K562 (cell line): ENCODE results near the gene CDPF1. TPM values are rescaled to one million over a fixed set of nuclear protein-coding genes. Genes with fewer than 3 reads are reported as not detected.
A peak's percentile ranks its signal among the peaks of the same experiment; 100 is the strongest.

Source experiments
- CBFA2T2 ChIP-seq: fragments of 450-650 bp; conservative IDR thresholded peaks from 2 replicates; pipeline ENCODE4 v1.6.1; 2017; ENCODE audit warnings: mild to moderate bottlenecking
- CEBPG ChIP-seq, 3 experiments: fragments of 200-800 bp in 1 of 3; sonication (Bioruptor generic) in 1 of 3; sonication (generic) in 1 of 3; formaldehyde crosslinking in 1 of 3; IDR thresholded peaks in 2 of 3; conservative IDR thresholded peaks in 1 of 3; 2 replicates each; pipeline versions ENCODE4 v1.6.1 to v1.8.0; 2016 to 2022; ENCODE audit warnings: missing compliant biosample characterization in 2 of 3, missing genetic modification characterization in 2 of 3, mild to moderate bottlenecking in 1 of 3, missing genetic modification reagents in 1 of 3
- E2F6 ChIP-seq, 2 experiments: IDR thresholded peaks; 2 replicates each; pipeline ENCODE4 v1.6.1; 2011; ENCODE audit warnings: borderline replicate concordance in 1 of 2, control low read depth in 1 of 2, low read depth in 1 of 2, low read length in 1 of 2, mild to moderate bottlenecking in 1 of 2, mixed read lengths in 1 of 2, moderate library complexity in 1 of 2; ENCODE audit not compliant: insufficient read depth in 1 of 2, insufficient read length in 1 of 2, poor library complexity in 1 of 2, severe bottlenecking in 1 of 2; ENCODE audit errors: extremely low read depth in 1 of 2
- FOXA3 ChIP-seq, 2 experiments: fragments of 450-650 bp in 1 of 2; sonication (generic) in 1 of 2; formaldehyde crosslinking; IDR thresholded peaks in 1 of 2; conservative IDR thresholded peaks in 1 of 2; 2 replicates each; pipeline versions ENCODE4 v1.4.0 to v1.8.0; 2020 to 2022; ENCODE audit warnings: mild to moderate bottlenecking in 2 of 2, missing genetic modification reagents in 1 of 2
- FOXP1 ChIP-seq: sonication (generic); formaldehyde crosslinking; IDR thresholded peaks from 2 replicates; pipeline ENCODE4 v1.8.0; 2022; ENCODE audit warnings: mild to moderate bottlenecking, missing genetic modification reagents
- GATA2 ChIP-seq: sonication (generic); formaldehyde crosslinking; IDR thresholded peaks from 2 replicates; pipeline ENCODE4 v1.4.0; 2020; ENCODE audit warnings: mild to moderate bottlenecking, missing genetic modification reagents
- HNRNPUL1 ChIP-seq: fragments of 200-400 bp; formaldehyde crosslinking; IDR thresholded peaks from 2 replicates; pipeline ENCODE4 v1.6.1; 2017; ENCODE audit warnings: low read length
- JUND ChIP-seq, 2 experiments: IDR thresholded peaks; 2 replicates in 1 of 2; 3 replicates in 1 of 2; pipeline ENCODE4 v1.6.1; 2011; ENCODE audit warnings: borderline replicate concordance in 2 of 2, low read depth in 2 of 2, low read length in 2 of 2, improper control_type of control experiment in 1 of 2, missing biosample characterization in 1 of 2, missing genetic modification characterization in 1 of 2, missing genetic modification reagents in 1 of 2
- MBD2 ChIP-seq: sonication (generic); IDR thresholded peaks from 2 replicates; pipeline ENCODE4 v1.6.1; 2016; ENCODE audit warnings: low read depth, borderline replicate concordance
- MEIS2 ChIP-seq: fragments of 450-650 bp; IDR thresholded peaks from 2 replicates; pipeline ENCODE4 v1.6.1; 2014; ENCODE audit warnings: mild to moderate bottlenecking; ENCODE audit not compliant: partially characterized antibody
- PCBP2 ChIP-seq: fragments of 200-400 bp; formaldehyde crosslinking; IDR thresholded peaks from 2 replicates; pipeline ENCODE4 v1.6.1; 2018; ENCODE audit warnings: low read length, low read depth, mild to moderate bottlenecking, moderate library complexity; ENCODE audit not compliant: poor library complexity, severe bottlenecking
- PHB2 ChIP-seq: fragments of 450-650 bp; IDR thresholded peaks from 2 replicates; pipeline ENCODE4 v1.6.1; 2017; ENCODE audit warnings: low read depth
- PPARD ChIP-seq: fragments of 250-450 bp; sonication (Bioruptor Pico); IDR thresholded peaks from 2 replicates; pipeline ENCODE4 v1.8.0; 2022; ENCODE audit warnings: inconsistent platforms, mild to moderate bottlenecking, moderate library complexity
- SMARCE1 ChIP-seq: fragments of 450-650 bp; IDR thresholded peaks from 2 replicates; pipeline ENCODE4 v1.7.1; 2016; ENCODE audit warnings: mild to moderate bottlenecking
- SPI1 ChIP-seq: IDR thresholded peaks from 2 replicates; pipeline ENCODE4 v1.6.1; 2011; ENCODE audit warnings: low read depth, low read length, control low read depth, borderline replicate concordance
- SRSF3 ChIP-seq: fragments of 200-400 bp; formaldehyde crosslinking; IDR thresholded peaks from 2 replicates; pipeline ENCODE4 v1.6.1; 2016; ENCODE audit warnings: mild to moderate bottlenecking, low read length, moderate library complexity; ENCODE audit not compliant: insufficient read depth
- YBX1 ChIP-seq: fragments of 450-650 bp; IDR thresholded peaks from 2 replicates; pipeline ENCODE4 v1.7.1; 2016; ENCODE audit warnings: mild to moderate bottlenecking
- ZNF280A ChIP-seq: fragments of 450-650 bp; IDR thresholded peaks from 2 replicates; pipeline ENCODE4 v1.6.1; 2018; ENCODE audit warnings: mild to moderate bottlenecking, low read depth; ENCODE audit not compliant: partially characterized antibody
- polyA plus RNA-seq, 8 experiments: library from polyadenylated mRNA; depleted of rRNA in 4 of 8; stranded (reverse) in 5 of 8; unstranded in 3 of 8; fragments of >200 nt; fragmentation: Nextera tagmentation in 2 of 8; fragmentation: Illumina TruSeq in 1 of 8; extraction: Ambion mirVana in 2 of 8; extraction: Trizol in 1 of 8; gene quantifications; 2 replicates each; pipeline versions ENCODE4 v1.2.1 to v1.2.3, GENCODE V29; 2011 to 2014; ENCODE audit warnings: inconsistent platforms in 1 of 8, missing spikeins in 1 of 8
- total RNA-seq, 7 experiments: library from RNA; depleted of rRNA in 6 of 7; stranded (reverse); fragments of >200 nt in 6 of 7; fragmentation: Illumina TruSeq in 2 of 7; extraction: Trizol in 2 of 7; gene quantifications; 2 replicates each; pipeline versions ENCODE4 v1.2.1 to v1.2.3, GENCODE V29; 2011 to 2021; ENCODE audit warnings: low replicate concordance in 1 of 7
- TF ChIP-seq, protein P1 (sequence below): fragments of 200-800 bp; sonication (Bioruptor generic); IDR thresholded peaks from 2 replicates; pipeline ENCODE4 v1.6.1; 2016; ENCODE audit warnings: missing genetic modification characterization, missing compliant biosample characterization

Gene CDPF1
- total and polyA plus RNA-seq, 9 of the 15 experiments (the other 6 are each of a cell fraction or from before 2014, with no cell fraction given), result 0.84 to 19.5 (median 9.1) TPM

- TF ChIP-seq PCBP2 (no peak), HNRNPUL1 (no peak), E2F6 (IDR thresholded peaks at IDR 0.05; ENCODE audit: borderline replicate concordance in 1 of 2, extremely low read depth in 1 of 2, insufficient read depth in 1 of 2, insufficient read length in 1 of 2, low read depth in 1 of 2, low read length in 1 of 2, poor library complexity in 1 of 2, severe bottlenecking in 1 of 2) (peak in 1 of 2 experiments; percentile 9), MBD2 (no peak), CEBPG (CRISPR knock-in tag; IDR thresholded peaks at IDR 0.05) (no peak), CEBPG (tag; conservative IDR thresholded peaks at IDR 0.05 in 1 of 2, IDR thresholded peaks at IDR 0.05 in 1 of 2) (no peak), SRSF3 (no peak), SMARCE1 (peak; percentile 24; the same call in 1 of the 2 replicates), SPI1 (no peak), CBFA2T2 (no peak), FOXA3 (CRISPR knock-in tag; conservative IDR thresholded peaks at IDR 0.05 in 1 of 2, IDR thresholded peaks at IDR 0.05 in 1 of 2) (peak in 1 of 2 experiments; percentile 81; a peak in 2 of 4 replicates), MEIS2 (peak; percentile 64), PHB2 (no peak), ZNF280A (no peak), GATA2 (CRISPR knock-in tag) (peak; percentile 45; the same call in 1 of the 2 replicates), FOXP1 (CRISPR knock-in tag) (no peak), YBX1 (no peak), PPARD (CRISPR knock-in tag) (no peak), JUND (IDR thresholded peaks at IDR 0.05; ENCODE audit: borderline replicate concordance, low read depth, low read length) (0 out of 2 replicates have a peak, but pooled peaks have one; percentile 41), JUND (tag; IDR thresholded peaks at IDR 0.05; ENCODE audit: borderline replicate concordance, low read depth, low read length) (no peak; the same call in 2 of the 3 replicates)
- TF ChIP-seq, protein P1, sequence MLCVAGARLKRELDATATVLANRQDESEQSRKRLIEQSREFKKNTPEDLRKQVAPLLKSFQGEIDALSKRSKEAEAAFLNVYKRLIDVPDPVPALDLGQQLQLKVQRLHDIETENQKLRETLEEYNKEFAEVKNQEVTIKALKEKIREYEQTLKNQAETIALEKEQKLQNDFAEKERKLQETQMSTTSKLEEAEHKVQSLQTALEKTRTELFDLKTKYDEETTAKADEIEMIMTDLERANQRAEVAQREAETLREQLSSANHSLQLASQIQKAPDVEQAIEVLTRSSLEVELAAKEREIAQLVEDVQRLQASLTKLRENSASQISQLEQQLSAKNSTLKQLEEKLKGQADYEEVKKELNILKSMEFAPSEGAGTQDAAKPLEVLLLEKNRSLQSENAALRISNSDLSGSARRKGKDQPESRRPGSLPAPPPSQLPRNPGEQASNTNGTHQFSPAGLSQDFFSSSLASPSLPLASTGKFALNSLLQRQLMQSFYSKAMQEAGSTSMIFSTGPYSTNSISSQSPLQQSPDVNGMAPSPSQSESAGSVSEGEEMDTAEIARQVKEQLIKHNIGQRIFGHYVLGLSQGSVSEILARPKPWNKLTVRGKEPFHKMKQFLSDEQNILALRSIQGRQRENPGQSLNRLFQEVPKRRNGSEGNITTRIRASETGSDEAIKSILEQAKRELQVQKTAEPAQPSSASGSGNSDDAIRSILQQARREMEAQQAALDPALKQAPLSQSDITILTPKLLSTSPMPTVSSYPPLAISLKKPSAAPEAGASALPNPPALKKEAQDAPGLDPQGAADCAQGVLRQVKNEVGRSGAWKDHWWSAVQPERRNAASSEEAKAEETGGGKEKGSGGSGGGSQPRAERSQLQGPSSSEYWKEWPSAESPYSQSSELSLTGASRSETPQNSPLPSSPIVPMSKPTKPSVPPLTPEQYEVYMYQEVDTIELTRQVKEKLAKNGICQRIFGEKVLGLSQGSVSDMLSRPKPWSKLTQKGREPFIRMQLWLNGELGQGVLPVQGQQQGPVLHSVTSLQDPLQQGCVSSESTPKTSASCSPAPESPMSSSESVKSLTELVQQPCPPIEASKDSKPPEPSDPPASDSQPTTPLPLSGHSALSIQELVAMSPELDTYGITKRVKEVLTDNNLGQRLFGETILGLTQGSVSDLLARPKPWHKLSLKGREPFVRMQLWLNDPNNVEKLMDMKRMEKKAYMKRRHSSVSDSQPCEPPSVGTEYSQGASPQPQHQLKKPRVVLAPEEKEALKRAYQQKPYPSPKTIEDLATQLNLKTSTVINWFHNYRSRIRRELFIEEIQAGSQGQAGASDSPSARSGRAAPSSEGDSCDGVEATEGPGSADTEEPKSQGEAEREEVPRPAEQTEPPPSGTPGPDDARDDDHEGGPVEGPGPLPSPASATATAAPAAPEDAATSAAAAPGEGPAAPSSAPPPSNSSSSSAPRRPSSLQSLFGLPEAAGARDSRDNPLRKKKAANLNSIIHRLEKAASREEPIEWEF (CRISPR knock-in tag), result no peak
Observed at GRCh38 chr22:46256358-46256958, 6.4 kb upstream of the CDPF1 start (continued).
